ENCODE data around the gene ARHGAP44.

DNA sequence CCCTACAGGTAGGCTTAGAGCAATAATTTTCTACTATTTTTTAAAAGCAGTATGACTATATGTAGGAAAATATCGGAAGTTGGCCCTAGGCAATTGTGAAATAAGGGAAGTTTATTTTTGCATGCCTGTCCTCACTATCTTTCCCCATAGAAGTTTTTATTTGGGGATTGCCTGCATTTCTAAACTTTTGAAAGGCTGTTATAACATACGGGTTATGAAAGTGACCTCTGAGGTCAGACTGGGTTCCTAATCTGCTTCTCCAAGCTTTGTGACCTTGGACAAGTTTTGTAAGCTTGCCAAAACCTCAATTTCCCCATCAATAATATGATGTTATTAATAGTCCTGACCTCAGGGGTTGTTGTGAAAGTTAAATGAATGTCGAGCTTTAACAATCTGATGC is 67.1 kb downstream of the ARHGAP44 start:
- TF ChIP-seq POLR2A (IDR thresholded peaks at IDR 0.05), result no peak
- TF ChIP-seq, protein P1, sequence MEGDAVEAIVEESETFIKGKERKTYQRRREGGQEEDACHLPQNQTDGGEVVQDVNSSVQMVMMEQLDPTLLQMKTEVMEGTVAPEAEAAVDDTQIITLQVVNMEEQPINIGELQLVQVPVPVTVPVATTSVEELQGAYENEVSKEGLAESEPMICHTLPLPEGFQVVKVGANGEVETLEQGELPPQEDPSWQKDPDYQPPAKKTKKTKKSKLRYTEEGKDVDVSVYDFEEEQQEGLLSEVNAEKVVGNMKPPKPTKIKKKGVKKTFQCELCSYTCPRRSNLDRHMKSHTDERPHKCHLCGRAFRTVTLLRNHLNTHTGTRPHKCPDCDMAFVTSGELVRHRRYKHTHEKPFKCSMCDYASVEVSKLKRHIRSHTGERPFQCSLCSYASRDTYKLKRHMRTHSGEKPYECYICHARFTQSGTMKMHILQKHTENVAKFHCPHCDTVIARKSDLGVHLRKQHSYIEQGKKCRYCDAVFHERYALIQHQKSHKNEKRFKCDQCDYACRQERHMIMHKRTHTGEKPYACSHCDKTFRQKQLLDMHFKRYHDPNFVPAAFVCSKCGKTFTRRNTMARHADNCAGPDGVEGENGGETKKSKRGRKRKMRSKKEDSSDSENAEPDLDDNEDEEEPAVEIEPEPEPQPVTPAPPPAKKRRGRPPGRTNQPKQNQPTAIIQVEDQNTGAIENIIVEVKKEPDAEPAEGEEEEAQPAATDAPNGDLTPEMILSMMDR (IDR thresholded peaks at IDR 0.05), result no peak

Data from thyroid gland (tissue), 4 donors.